ENCODE data around the gene CHERP.
"Not testable (repeated sequence)": the region's sequence is repeated elsewhere in the genome, so short reads cannot be mapped to it uniquely, and the experiment has no call there.

The CHERP gene

GRCh38 chr19:16518061-16518460 lies 24.2 kb downstream of the CHERP start:
- FAIRE-seq, result no peak

GRCh38 chr19:16516923-16517610 lies 25.2 kb downstream of the CHERP start:
- FAIRE-seq, result no peak

- FAIRE-seq, result no peak
Measured at GRCh38 chr19:16516381-16516780, 25.9 kb downstream of the CHERP start.

GRCh38 chr19:16514383-16515019 lies 27.7 kb downstream of the CHERP start:
- no peak for FAIRE-seq

GRCh38 chr19:16512611-16513010 lies 29.6 kb downstream of the CHERP start:
- not testable (repeated sequence) for FAIRE-seq

GRCh38 chr19:16509141-16510061 lies 32.8 kb downstream of the CHERP start:
- no peak for FAIRE-seq

GRCh38 chr19:16508546-16508945 lies 33.7 kb downstream of the CHERP start:
- no peak for FAIRE-seq

GRCh38 chr19:16506961-16507360 lies 35.3 kb downstream of the CHERP start:
- FAIRE-seq, result no peak

GRCh38 chr19:16506161-16506560 lies 36.1 kb downstream of the CHERP start:
- FAIRE-seq, result not testable (repeated sequence)

- no peak for FAIRE-seq
Measured at GRCh38 chr19:16504271-16504670, 38.0 kb downstream of the CHERP start.

- no peak for FAIRE-seq
Measured at GRCh38 chr19:16497837-16498236, 44.4 kb downstream of the CHERP start.

- FAIRE-seq, result no peak
Measured at GRCh38 chr19:16497042-16497441, 45.2 kb downstream of the CHERP start.

GRCh38 chr19:16496613-16496983 lies 45.6 kb downstream of the CHERP start:
- no peak for FAIRE-seq

GRCh38 chr19:16495982-16496612 lies 46.1 kb downstream of the CHERP start, which contains the start of the genes C19orf44 and CALR3:
Gene C19orf44, plus strand, starts transcription at chr19:16496394. Its CDS starts 4,399 bp downstream, at chr19:16500793.
Gene CALR3, minus strand, starts transcription at chr19:16496167. Its CDS starts 38 bp downstream, at chr19:16496129.
- FAIRE-seq, result peak; percentile 98

GRCh38 chr19:16486476-16486875 lies 55.8 kb downstream of the CHERP start:
- FAIRE-seq, result not testable (repeated sequence)

GRCh38 chr19:16482745-16483144 lies 59.5 kb downstream of the CHERP start:
- FAIRE-seq, result no peak

- no peak for FAIRE-seq
Measured at GRCh38 chr19:16477311-16477710, 64.9 kb downstream of the CHERP start.

GRCh38 chr19:16476401-16476800 lies 65.8 kb downstream of the CHERP start:
- no peak for FAIRE-seq

- no peak for FAIRE-seq
Measured at GRCh38 chr19:16473875-16474392, 68.3 kb downstream of the CHERP start.

GRCh38 chr19:16472992-16473391 lies 69.2 kb downstream of the CHERP start:
- FAIRE-seq, result no peak

- FAIRE-seq, result not testable (repeated sequence)
Measured at GRCh38 chr19:16472559-16472899, 69.7 kb downstream of the CHERP start.

- no peak for FAIRE-seq
Measured at GRCh38 chr19:16470911-16471811, 71.1 kb downstream of the CHERP start.
